Measurements from ENCODE around the gene PRKCH. TPM values are rescaled to one million over a fixed set of nuclear protein-coding genes. Genes with fewer than 3 reads are reported as not detected.

Gene PRKCH
- total and polyA plus RNA-seq, 2 donors from 2014 or later: 8.3 to 47.0 TPM

DNA sequence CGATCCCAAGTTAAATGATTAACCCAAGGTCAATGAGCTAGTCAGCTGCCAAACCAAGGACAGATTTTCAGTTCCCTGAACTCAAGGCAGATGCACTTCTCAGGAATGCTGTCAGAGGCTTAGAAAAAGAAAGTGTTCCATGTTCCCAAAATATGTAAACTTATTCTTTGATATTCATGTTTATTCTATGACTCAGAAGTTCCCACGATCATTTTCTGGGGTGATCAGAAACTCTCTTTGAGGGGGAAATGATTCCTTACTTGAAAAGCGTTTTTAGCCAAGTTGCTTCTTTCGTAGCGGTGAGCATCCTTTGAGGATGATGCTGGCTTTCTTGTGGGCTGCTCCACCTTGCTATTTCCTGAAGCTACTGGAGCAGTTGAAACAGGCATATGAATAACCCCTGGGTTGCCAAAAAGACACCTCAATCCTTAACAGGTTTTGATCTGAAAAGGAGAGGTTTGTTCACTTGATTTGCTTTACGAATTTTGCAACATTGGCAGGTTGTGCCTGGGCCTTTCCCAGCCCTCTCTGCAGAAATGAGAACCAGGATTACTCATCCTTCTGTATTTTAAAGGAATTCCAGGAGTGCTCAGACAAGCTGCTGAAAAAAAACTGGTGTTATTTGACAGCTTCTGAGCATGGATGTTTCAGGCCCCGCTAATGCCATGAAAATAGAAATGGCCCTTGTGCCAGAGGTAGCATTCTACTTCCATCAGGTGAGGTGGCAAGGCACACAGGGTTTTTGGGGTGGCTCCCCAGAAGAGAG, 252.6 kb downstream of the PRKCH start:
- H3K27ac ChIP-seq (ENCODE audit: low read depth in 2 of 2, low read length in 2 of 2): peak overlapping the region in 1 of 2 donors; percentile 6
- FAIRE-seq (no peak), DNase-seq (no peak)
- H3K9ac ChIP-seq (ENCODE audit: low read length in 3 of 3): peak overlapping the region in 1 of 3 donors; percentile 27
- no peaks in the 10 kb centered on the region for H3K9me3 ChIP-seq (ENCODE audit: control insufficient read depth in 2 of 3, insufficient read depth in 1 of 3, low read length in 3 of 3)
- no peak overlapping the region for H3K4me3 ChIP-seq (ENCODE audit: low read length in 3 of 3)
- H3K4me1 ChIP-seq (ENCODE audit: control insufficient read depth in 2 of 3, insufficient read depth in 2 of 3, low read depth in 1 of 3, low read length in 3 of 3): peaks cover 0 to 20% (median 5%) of the 10 kb centered on the region in 3 donors
- H3K36me3 ChIP-seq (ENCODE audit: control insufficient read depth in 2 of 3, insufficient read depth in 3 of 3, low read length in 3 of 3): no peaks in the 10 kb centered on the region
- TF ChIP-seq, protein P1, sequence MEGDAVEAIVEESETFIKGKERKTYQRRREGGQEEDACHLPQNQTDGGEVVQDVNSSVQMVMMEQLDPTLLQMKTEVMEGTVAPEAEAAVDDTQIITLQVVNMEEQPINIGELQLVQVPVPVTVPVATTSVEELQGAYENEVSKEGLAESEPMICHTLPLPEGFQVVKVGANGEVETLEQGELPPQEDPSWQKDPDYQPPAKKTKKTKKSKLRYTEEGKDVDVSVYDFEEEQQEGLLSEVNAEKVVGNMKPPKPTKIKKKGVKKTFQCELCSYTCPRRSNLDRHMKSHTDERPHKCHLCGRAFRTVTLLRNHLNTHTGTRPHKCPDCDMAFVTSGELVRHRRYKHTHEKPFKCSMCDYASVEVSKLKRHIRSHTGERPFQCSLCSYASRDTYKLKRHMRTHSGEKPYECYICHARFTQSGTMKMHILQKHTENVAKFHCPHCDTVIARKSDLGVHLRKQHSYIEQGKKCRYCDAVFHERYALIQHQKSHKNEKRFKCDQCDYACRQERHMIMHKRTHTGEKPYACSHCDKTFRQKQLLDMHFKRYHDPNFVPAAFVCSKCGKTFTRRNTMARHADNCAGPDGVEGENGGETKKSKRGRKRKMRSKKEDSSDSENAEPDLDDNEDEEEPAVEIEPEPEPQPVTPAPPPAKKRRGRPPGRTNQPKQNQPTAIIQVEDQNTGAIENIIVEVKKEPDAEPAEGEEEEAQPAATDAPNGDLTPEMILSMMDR (IDR thresholded peaks at IDR 0.05; ENCODE audit: borderline replicate concordance, extremely low read depth, insufficient read depth): no peak
- intact Hi-C loops (cut with DNase I): no loop called here
- no peaks in the 10 kb centered on the region for H3K27me3 ChIP-seq (ENCODE audit: control insufficient read depth, insufficient read depth, low read length)

DNA sequence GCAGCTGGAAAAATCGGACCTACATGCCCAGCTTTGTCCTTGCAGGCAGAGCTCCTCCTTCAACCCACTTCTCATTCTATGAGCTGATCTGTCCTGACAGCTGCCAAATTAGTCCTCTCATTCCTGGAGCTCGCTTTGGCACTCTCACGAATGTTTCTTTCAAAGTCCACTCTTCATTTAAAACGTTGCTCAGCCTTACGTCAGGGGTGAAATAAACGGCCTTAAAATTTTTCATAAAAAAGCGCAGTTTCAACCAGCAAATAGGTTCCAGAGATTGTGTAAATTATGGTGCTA, 253.1 kb downstream of the PRKCH start:
- H3K9ac ChIP-seq (ENCODE audit: low read length in 3 of 3): no peak overlapping the region
- H3K4me3 ChIP-seq (ENCODE audit: low read length in 3 of 3): no peak overlapping the region
- H3K27ac ChIP-seq (ENCODE audit: low read depth in 2 of 2, low read length in 2 of 2): peak overlapping the region in 1 of 2 donors; percentile 6
- no peaks in the 10 kb centered on the region for H3K27me3 ChIP-seq (ENCODE audit: control insufficient read depth, insufficient read depth, low read length)
- TF ChIP-seq, protein P1 (IDR thresholded peaks at IDR 0.05; ENCODE audit: borderline replicate concordance, extremely low read depth, insufficient read depth): no peak
- no peaks in the 10 kb centered on the region for H3K36me3 ChIP-seq (ENCODE audit: control insufficient read depth in 2 of 3, insufficient read depth in 3 of 3, low read length in 3 of 3)
- DNase-seq (no peak), FAIRE-seq (no peak)
- peaks cover 0 to 15% (median 3%) of the 10 kb centered on the region in 3 donors for H3K4me1 ChIP-seq (ENCODE audit: control insufficient read depth in 2 of 3, insufficient read depth in 2 of 3, low read depth in 1 of 3, low read length in 3 of 3)
- no peaks in the 10 kb centered on the region for H3K9me3 ChIP-seq (ENCODE audit: control insufficient read depth in 2 of 3, insufficient read depth in 1 of 3, low read length in 3 of 3)
- intact Hi-C loops (cut with DNase I): no loop called here

DNA sequence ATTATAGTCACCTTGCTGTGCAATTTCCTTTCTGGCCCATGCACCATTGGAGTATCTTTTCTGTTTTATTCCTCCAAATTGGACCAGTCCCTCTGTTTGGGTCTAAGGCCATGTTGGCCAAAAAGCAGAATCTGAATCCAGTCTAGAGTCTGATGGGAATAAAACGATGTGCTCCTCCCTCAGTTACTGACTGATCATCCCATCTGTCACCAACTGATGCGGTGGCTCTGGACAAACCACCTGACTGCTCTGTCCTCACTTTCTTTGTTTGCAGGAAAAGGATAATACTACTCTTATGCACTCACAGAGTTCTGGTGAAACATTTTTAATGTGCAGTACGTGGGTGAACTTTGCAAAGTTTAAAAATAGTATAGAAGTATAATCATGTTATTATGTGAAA, 253.7 kb downstream of the PRKCH start:
- TF ChIP-seq, protein P1 (IDR thresholded peaks at IDR 0.05; ENCODE audit: borderline replicate concordance, extremely low read depth, insufficient read depth): no peak

More for the DNA sequence above, 253.7 kb downstream of the PRKCH start:
- Histone ChIP-seq H3K4me3 (ENCODE audit: low read length in 3 of 3) (no peak overlapping the region), H3K27me3 (ENCODE audit: control insufficient read depth, insufficient read depth, low read length) (no peaks in the 10 kb centered on the region), H3K9ac (ENCODE audit: low read length in 3 of 3) (no peak overlapping the region), H3K9me3 (ENCODE audit: control insufficient read depth in 2 of 3, insufficient read depth in 1 of 3, low read length in 3 of 3) (no peaks in the 10 kb centered on the region), H3K27ac (ENCODE audit: low read depth in 2 of 2, low read length in 2 of 2) (no peak overlapping the region), H3K36me3 (ENCODE audit: control insufficient read depth in 2 of 3, insufficient read depth in 3 of 3, low read length in 3 of 3) (no peaks in the 10 kb centered on the region), H3K4me1 (ENCODE audit: control insufficient read depth in 2 of 3, insufficient read depth in 2 of 3, low read depth in 1 of 3, low read length in 3 of 3) (peaks cover 0 to 10% (median 3%) of the 10 kb centered on the region in 3 donors)
- DNase-seq: no peak
- intact Hi-C loops (cut with DNase I): no loop called here
- FAIRE-seq: no peak

Measured in kidney (tissue), 14 donors.